A673 (cell line): ENCODE measurements around the gene LRRC15. TPM values are rescaled to one million over a fixed set of nuclear protein-coding genes. Genes with fewer than 3 reads are reported as not detected.

Experiments used
- BruUV-seq: library from RNA; stranded (reverse); fragments of 400-500 nt; replicated peaks from 2 replicates; lab custom pipeline; 2021; lab: Mats Ljungman, UMichigan
- CTCF ChIA-PET: fragments of 300-600 bp; sonication (Branson Sonifier 250); formaldehyde crosslinking; loops from one replicate; lab custom pipeline; 2022; ENCODE audit warnings: antibody characterized with exemption; lab: Charles Lee
- POLR2A ChIA-PET: fragments of 300-600 bp; sonication (Branson Sonifier 250); formaldehyde crosslinking; loops from one replicate; lab custom pipeline; 2022; ENCODE audit warnings: antibody characterized with exemption; ENCODE audit not compliant: low non-redundant PET; lab: Charles Lee
- DNase-seq: peaks from one replicate; pipeline ENCODE4 v3.0.0-alpha.2; 2015; ENCODE audit warnings: low spot score
- H3K27ac ChIP-seq: fragments of 200-600 bp; sonication (generic); 2 replicates; pipeline ENCODE4 v1.5.1; 2016; ENCODE audit warnings: mixed run types, low read depth, mild to moderate bottlenecking, mixed read lengths, antibody characterized with exemption, low read length; ENCODE audit not compliant: poor library complexity, severe bottlenecking
- H3K27me3 ChIP-seq: fragments of 200-600 bp; sonication (generic); replicated peaks from 2 replicates; pipeline ENCODE4 v1.6.1; 2017; ENCODE audit warnings: mixed run types, low read depth, mild to moderate bottlenecking, mixed read lengths, antibody characterized with exemption, low read length; ENCODE audit not compliant: insufficient read depth, poor library complexity
- H3K36me3 ChIP-seq: fragments of 200-600 bp; sonication (generic); 2 replicates; pipeline ENCODE4 v1.6.1; 2016; ENCODE audit warnings: mixed run types, mild to moderate bottlenecking, mixed read lengths, antibody characterized with exemption, low read length; ENCODE audit not compliant: insufficient read depth, poor library complexity, severe bottlenecking
- H3K4me1 ChIP-seq: fragments of 200-600 bp; sonication (generic); 2 replicates; pipeline ENCODE4 v1.6.1; 2017; ENCODE audit warnings: mixed run types, mild to moderate bottlenecking, mixed read lengths, antibody characterized with exemption, low read length; ENCODE audit not compliant: insufficient read depth, poor library complexity, severe bottlenecking
- H3K4me3 ChIP-seq: fragments of 200-600 bp; sonication (generic); 2 replicates; pipeline ENCODE4 v1.5.1; 2016; ENCODE audit warnings: low read depth, mixed run types, mild to moderate bottlenecking, mixed read lengths, low read length; ENCODE audit not compliant: poor library complexity, severe bottlenecking
- H3K9me3 ChIP-seq: fragments of 200-600 bp; sonication (generic); 2 replicates; pipeline ENCODE4 v1.6.1; 2016; ENCODE audit warnings: mixed run types, low read depth, mild to moderate bottlenecking, mixed read lengths, antibody characterized with exemption, low read length; ENCODE audit not compliant: poor library complexity, severe bottlenecking
- CTCF ChIP-seq: fragments of 300-800, 200-600 bp; sonication (generic); conservative IDR thresholded peaks from 2 replicates; pipeline ENCODE4 v1.5.1; 2017; ENCODE audit warnings: low read depth, mild to moderate bottlenecking, antibody characterized with exemption, low read length, moderate library complexity, mixed read lengths
- EZH2 ChIP-seq: fragments of 200-600 bp; sonication (generic); IDR thresholded peaks from 2 replicates; pipeline ENCODE4 v1.6.1; 2017; ENCODE audit warnings: borderline replicate concordance, low read depth, mild to moderate bottlenecking, mixed read lengths, antibody characterized with exemption, low read length; ENCODE audit not compliant: poor library complexity, severe bottlenecking
- intact Hi-C: fragments of 100-400 bp; cut with micrococcal nuclease; formaldehyde crosslinking; loops from one replicate; pipeline ENCODE4 v1.10.0; 2022; ENCODE audit not compliant: unreplicated experiment
- total RNA-seq: library from RNA; stranded (reverse); gene quantifications from 2 replicates; pipeline ENCODE4 v1.2.3, GENCODE V29; 2021

The LRRC15 gene
- total RNA-seq, 1 experiment from 2014 or later, result not detected

- no peaks in the 10 kb centered on the region for H3K9me3 ChIP-seq
- no TSS peak for BruUV-seq
- no peak overlapping the region for H3K4me3 ChIP-seq
- TF ChIP-seq CTCF (no peak), EZH2 (no peak)
- ChIA-PET CTCF (no interaction called here), POLR2A (no interaction called here)
- peaks cover 10% of the 10 kb centered on the region for H3K4me1 ChIP-seq
- DNase-seq, result no peak
- H3K36me3 ChIP-seq, result peaks cover 26% of the 10 kb centered on the region
- no peak overlapping the region for H3K27ac ChIP-seq
- no peaks in the 10 kb centered on the region for H3K27me3 ChIP-seq
- intact Hi-C loops, result loop anchor here (2.0 kb wide), 1 partner anchor 61 kb away; no protein-coding TSS in a partner anchor
Measured at GRCh38 chr3:194405766-194406165, 36.2 kb upstream of the LRRC15 start.

- peaks cover 3% of the 10 kb centered on the region for H3K4me1 ChIP-seq
- H3K36me3 ChIP-seq, result peaks cover 26% of the 10 kb centered on the region
- peak; percentile 79 for DNase-seq
- H3K27ac ChIP-seq, result no peak overlapping the region
- no peak for TF ChIP-seq EZH2
- peak; percentile 85 for TF ChIP-seq CTCF
- H3K4me3 ChIP-seq, result no peak overlapping the region
- BruUV-seq, result TSS peak; percentile 27
- no peaks in the 10 kb centered on the region for H3K9me3 ChIP-seq
- CTCF ChIA-PET, result interaction anchor here (0.6 kb wide), 1 partner anchor 10 kb away, joined by 9 read pairs; no protein-coding TSS in a partner anchor
- intact Hi-C loops, result loop anchor here (1.0 to 2.0 kb wide), 2 partner anchors 60 to 70 kb away; no protein-coding TSS in a partner anchor
- POLR2A ChIA-PET, result no interaction called here
- no peaks in the 10 kb centered on the region for H3K27me3 ChIP-seq
Measured at GRCh38 chr3:194404365-194405140, 35.0 kb upstream of the LRRC15 start.

GRCh38 chr3:194401868-194402329 lies 32.4 kb upstream of the LRRC15 start:
- no peaks in the 10 kb centered on the region for H3K4me1 ChIP-seq
- no peak overlapping the region for H3K27ac ChIP-seq
- H3K36me3 ChIP-seq, result peaks cover 20% of the 10 kb centered on the region
- H3K27me3 ChIP-seq, result no peaks in the 10 kb centered on the region
- no peak for TF ChIP-seq EZH2
- no peak for TF ChIP-seq CTCF
- ChIA-PET POLR2A (no interaction called here), CTCF (interaction anchor here (0.5 kb wide), 1 partner anchor 190 kb away, joined by 3 read pairs; no protein-coding TSS in a partner anchor)
- intact Hi-C loops, result no loop called here
- BruUV-seq, result no TSS peak
- H3K4me3 ChIP-seq, result no peak overlapping the region
- no peaks in the 10 kb centered on the region for H3K9me3 ChIP-seq
- no peak for DNase-seq
